ENCODE measurements around the gene BCAP29.

Gene BCAP29

DNA sequence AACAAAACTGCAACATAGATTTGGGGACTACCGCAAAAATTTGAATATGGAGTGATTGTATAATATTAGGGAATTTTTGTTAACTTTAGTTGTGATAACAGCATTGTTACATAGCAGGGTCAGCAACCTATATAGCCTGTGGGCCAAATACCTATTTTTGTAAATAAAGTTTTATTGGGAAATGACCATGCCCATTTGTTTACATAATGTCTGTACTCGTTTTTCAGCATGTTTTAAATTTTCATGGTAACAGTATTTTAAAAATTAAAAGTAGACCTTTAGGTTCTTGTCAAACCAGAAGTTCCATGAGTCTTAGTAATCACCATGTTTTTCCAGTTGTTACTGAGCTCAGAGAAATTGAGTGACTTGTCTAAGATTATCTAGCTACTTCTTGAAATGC is 4.7 kb downstream of the BCAP29 start:
- DNase-seq, result no peak

GRCh38 chr7:107588529-107589130 is 8.6 kb downstream of the BCAP29 start:
- no peak for DNase-seq

- no peak for DNase-seq
These were observed 11.4 kb downstream of the BCAP29 start for GRCh38 chr7:107591421-107591820.

- no peak for DNase-seq
These were observed 12.4 kb downstream of the BCAP29 start for GRCh38 chr7:107592361-107593024.

DNA sequence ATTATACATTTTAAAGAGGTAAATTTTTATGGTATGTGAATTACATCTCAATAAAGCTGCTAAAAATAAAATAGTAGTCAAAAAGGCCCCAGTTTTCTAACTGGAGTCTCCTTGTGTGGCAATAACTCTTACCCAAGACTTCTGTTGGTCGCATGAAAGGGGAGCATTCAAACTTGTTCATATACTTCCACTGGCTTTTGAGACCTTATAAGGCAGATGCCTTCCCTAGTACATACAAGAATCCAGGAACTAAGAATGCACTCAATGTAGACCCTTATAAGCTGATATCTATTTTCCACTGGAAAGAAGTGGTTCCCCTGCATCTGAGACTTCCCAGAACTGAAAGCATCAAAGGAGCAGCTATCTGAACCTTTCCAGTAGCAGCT is 13.0 kb downstream of the BCAP29 start:
- DNase-seq, result no peak

DNA sequence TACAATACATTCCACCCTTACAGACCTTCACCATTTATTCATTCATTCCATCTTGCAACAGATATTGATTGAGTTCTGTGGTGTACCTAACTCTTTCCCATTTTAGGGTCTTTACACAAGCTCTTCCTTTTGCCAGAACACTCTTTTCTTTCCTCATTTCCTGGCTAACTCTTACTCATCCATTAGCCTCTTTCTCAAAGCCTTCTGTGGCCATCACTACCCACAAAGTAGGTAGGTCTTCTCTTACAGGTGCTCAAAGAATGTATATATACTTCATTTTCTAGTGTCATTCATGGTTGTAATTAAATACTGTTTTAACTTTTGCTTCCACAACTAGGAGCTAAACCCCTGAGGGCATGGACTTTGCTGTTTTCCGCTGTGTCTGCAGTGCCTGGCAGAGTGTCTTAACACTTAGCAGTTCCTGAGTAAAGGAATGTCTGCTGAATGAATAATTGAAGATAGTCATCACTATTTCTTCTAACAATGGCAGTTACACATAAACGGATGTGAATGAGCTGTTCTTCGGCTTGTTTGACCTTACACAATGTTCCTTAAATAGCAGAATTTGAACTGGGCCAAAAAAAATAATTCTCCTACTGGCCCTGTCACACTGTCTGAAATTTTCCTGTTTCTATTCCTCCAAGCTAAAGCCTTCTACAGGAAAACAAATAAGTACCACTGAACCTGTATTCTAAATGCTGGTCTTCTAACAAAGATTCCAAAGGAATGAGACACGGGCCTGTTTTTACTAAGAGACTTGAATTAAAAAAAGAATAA is 15.1 kb downstream of the BCAP29 start:
- DNase-seq, result no peak

DNA sequence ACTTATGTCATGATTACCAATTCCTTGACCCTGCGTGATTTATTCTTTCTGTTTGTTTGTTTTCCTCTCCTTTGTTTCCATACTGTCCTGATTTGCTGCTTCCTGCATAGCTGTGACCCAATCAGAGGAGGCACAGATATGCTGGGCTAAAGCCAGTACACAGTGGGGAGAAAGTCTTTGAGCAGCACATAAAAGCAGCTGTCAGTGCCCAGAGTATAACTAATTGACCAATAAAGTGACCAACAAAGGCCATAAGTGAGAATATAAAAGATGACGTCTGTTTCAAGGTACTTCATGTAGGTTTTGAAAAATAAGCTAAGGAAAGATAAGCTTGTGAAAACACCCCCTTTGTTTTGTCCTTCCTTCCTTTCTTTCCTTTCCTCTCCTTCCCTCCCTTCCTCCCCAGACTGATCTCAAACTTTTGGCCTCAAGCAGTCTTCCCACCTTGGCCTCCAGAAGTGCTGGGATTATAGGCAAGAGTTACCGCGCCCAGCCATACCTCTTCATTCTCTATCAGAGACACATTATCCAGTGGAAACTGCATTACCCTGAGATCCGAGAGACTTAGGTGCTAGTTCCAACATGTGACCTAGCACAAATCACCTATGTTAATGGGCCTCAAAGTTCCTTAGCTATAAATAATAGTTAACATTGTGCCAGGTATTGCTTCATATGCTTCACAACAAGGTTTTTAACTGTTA is 17.0 kb downstream of the BCAP29 start:
- DNase-seq, result no peak

GRCh38 chr7:107597582-107597916 is 17.5 kb downstream of the BCAP29 start:
- no peak for DNase-seq

DNA sequence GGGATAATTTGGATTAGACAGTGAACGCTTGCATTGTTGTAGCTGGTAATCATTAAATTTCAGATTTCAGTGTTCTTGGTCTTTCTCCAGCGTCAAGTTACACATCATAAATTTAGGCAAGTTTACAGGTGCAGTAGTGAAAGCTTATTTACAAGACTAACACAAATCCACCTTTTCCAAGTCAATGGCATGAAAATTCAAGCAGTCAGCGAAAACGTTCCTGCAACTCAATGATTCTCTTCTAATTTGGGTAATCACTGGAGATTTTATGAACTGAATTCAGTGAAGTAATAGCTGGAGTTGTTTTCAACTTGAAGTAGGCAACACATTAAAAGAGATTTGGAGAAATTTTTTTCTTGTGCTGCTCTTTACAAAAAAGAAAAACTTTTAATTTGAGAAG is 17.9 kb downstream of the BCAP29 start:
- no peak for DNase-seq

- DNase-seq, result no peak
These were observed 19.2 kb downstream of the BCAP29 start for GRCh38 chr7:107599262-107599661.

GRCh38 chr7:107600816-107601215 is 20.8 kb downstream of the BCAP29 start:
- no peak for DNase-seq

DNA sequence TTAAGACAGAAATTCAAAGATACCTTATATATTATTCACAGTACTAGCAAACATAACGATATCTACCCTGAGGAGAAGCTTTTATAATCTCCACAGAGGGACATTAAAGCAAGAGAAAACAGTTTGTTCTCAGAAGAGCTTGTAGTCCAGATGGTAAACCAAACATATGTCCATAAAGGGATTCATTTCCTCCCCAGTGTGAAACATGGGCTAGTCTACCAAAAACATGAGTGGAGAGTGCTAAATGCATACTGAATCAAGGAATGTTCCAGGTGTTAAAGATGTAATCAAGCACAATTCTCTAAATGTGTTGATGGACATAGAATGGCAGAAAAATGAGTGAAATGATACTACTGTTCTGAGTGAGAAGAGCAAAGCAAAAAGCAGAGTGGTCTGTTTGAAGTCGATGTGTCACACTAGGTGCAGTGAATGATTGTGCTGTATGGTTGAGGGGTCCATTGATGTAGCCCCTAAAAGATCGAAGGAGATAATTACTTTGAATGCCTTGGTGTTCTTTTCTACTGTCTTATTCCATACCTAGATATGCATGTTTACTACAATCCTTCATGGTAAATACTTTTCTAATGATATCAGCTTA is 25.3 kb downstream of the BCAP29 start:
- no peak for DNase-seq

GRCh38 chr7:107606303-107606702 is 26.3 kb downstream of the BCAP29 start:
- no peak for DNase-seq

- DNase-seq, result no peak
These were observed 29.8 kb downstream of the BCAP29 start for GRCh38 chr7:107609811-107610261.

DNA sequence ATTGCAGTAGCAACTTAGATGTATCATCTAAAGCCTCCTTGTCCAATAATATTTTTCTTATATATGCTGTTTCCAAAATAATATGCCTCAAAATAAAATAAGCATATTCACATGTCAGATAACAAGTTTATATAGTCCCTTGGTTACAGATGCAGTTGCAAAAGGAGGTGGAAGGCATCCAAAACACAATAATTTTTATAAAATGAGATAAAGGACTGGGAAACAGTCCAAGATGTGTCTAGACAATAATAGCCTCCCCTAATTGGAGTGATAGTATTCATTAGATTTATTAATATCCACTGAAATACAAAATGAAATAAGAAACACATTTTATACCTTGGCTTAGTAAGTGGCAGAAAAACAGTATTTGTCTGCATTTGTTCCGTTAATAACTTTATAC is 30.3 kb downstream of the BCAP29 start:
- DNase-seq, result peak; percentile 33

DNA sequence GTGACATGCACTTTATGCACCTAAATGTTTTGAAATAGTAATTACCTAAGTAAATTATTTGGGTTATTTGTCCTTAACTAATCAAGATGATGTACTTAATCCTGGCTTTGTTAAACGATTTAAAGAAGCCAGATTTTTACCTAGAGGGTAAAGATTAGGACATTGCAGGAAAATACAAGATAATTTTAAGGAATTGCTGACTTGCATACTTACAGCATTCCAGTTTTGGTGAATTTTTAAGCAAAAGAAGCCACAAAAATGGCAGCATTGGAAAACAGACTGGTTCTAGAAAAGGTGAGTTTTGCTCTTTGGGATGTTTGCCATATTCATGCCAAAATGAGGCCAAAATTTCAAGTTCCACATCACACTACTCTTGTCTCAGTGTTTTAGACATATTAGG is 33.4 kb downstream of the BCAP29 start:
- DNase-seq, result no peak

- no peak for DNase-seq
These were observed 33.9 kb downstream of the BCAP29 start for GRCh38 chr7:107613948-107614347.

- no peak for DNase-seq
These were observed 34.4 kb downstream of the BCAP29 start for GRCh38 chr7:107614425-107614824.

DNA sequence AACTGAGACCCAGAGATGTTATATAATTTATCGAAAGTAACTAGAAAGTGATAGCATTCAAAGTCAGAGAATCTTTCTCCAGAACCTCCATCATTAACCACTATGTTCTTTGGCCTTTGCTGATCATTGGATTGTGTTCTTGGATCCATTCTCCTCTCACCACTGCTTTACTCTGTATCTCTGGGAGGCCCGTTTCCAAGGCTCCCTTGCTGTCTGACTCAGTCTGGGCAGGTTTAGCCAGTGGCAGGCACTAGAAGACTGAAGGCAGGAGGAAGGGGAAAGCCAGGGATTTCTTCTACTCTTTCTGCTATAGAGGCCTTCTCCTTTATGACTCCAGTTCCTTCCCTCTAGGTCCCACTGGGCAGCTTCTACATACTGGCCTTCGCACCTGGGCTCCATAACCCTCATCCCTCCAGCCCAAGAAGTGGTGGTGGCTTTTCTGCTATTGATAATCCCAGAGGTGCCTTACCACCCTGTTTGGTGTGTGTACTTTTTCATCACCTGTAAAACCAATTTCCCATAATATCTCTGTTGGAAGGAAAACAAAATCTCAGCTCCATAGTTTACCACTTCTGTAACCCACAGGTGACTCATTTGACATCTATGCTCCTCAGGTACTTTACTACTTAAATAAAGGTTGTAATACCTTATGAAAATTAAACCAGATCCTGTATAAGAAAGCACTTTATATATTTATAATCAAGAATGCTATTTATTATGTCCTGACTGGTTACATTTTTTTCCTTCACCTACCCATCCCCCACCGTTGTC is 36.0 kb downstream of the BCAP29 start:
- DNase-seq, result no peak

GRCh38 chr7:107622429-107622828 is 42.4 kb downstream of the BCAP29 start:
- no peak for DNase-seq

DNA sequence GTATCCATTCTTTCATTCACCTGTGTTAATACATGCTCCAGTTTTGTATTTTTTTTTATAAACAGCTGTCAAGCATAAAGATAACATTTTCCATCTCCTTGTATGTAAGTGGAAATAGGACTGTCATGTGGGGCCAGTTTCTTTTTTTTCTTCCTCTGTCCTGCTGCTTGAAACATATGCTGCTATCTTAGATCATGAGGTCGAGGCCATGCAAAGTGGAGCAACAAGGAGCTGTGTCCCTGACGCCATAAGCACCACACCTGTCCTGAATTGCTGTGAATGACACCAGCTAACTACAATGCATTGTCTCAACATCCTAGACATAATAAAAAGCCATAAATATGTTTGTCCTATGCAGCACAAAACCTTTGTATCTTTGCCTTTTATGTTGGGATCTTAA is 42.8 kb downstream of the BCAP29 start:
- no peak for DNase-seq

DNA sequence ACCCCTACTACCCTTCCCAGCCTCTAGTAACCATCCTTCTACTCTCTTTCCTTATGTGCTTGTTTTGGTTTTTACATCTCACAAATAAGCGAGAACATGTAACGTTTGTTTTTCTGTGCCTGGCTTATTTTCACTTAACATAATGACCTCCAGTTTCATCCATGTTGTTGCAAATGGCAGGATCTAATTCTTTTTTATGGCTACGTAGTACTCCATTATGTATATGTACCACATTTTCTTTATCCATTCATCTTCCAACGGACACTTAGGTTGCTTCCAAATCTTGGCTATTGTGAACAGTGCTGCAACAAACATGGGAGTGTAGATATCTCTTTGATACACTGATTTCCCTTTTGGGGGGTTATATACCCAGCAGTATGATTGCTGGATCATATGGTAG is 47.0 kb downstream of the BCAP29 start:
- DNase-seq, result no peak

Data from hematopoietic multipotent progenitor cell treated with erythropoietin and hydrocortisone succinate and interleukin-3 and kit ligand, for 6 days (in vitro differentiated cells).